ENCODE data around the gene EPHA10.

Gene EPHA10

DNA sequence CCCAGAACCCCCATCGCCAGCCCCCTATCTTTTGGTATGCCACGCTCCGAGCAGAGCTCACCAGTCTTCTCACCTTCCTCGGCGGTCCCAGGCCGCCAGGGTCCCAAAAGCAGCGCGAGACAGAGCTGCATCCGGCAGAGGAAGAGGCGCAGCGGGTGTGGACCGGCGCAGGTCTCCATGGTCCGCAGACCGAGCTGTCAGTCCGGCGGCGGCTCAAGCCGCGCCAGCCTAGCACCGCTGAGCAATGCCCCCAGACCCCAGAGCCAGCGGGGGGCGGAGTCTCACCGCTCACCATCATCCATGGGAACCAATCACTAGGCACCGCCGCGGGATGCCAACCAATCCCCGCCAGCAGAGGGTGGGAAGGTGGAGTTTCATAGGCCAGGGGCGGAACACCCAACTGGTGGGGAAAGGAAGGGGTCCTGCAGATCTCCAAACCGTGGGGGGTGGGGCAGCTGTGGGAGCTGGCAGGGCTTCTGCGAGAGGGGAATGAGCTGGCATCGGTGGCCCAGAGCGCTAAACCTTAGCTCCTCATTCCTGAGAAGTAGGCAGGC is at the start of gene EPHA10:
Gene EPHA10 (minus strand): TSS at position 233 of the 554 bp plus-strand sequence. CDS start 54 bp downstream, at position 179.
- DNase-seq (ENCODE audit: low read depth in 1 of 2, low spot score in 1 of 2) = no peak

- DNase-seq (ENCODE audit: low read depth in 1 of 2, low spot score in 1 of 2) = no peak
Measured at GRCh38 chr1:37814252-37814651, 49.3 kb upstream of the EPHA10 start.

DNA sequence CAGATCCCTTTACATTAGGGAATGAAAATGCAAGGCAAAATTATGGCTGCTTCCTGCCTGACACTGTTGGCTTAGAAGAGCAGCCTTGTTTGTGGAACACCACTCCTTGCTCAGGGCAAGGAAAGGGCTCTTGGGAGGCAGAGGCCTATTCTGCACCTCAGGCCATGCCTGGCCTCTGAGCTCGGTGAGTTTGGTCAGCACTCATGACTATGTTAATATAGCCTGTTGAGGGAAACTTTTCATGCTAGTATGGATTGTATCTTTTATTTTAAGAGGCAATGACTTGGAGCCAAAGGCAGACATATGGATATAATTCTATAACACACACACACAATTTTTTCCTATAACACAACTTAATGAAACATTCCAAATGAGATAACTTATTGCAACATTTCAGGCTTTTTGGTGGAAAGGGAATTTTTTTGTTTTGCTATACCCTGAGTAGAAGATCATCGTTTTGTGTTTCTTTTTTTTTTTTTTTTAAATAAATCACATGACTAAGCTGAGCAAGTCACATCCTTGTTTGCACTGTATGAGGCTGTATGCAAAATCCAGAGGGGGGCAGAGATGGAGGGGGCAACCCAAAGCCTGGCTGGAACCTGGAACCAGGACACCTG is 48.7 kb upstream of the EPHA10 start:
- DNase-seq (ENCODE audit: low read depth in 1 of 2, low spot score in 1 of 2) = no peak

- peak; percentile 39 to 44 for DNase-seq (ENCODE audit: low read depth in 1 of 2, low spot score in 1 of 2)
Measured at GRCh38 chr1:37811027-37811655, 46.2 kb upstream of the EPHA10 start.

DNA sequence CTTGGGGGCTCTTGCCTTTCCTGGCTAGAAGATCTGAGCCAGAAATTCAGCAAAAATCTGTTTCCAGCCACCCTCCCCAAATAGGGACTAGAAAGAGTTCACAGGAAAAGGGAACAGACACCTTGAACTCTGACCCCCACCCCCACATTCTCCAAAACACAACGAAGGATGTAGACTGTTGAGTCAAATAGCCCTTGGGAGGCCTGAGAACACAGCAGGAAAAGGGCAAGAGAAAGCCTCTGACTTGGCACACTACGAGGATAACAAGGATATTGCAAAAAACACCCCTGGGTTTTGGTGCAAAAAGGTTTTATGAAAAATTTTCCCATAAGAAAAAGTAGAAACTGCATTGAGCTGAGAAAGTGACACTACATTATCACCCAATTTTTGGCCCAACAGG is 45.0 kb upstream of the EPHA10 start:
- no peak for DNase-seq (ENCODE audit: low read depth in 1 of 2, low spot score in 1 of 2)

GRCh38 chr1:37808369-37809319 is 43.7 kb upstream of the EPHA10 start:
- DNase-seq (ENCODE audit: low read depth in 1 of 2, low spot score in 1 of 2) = no peak

DNA sequence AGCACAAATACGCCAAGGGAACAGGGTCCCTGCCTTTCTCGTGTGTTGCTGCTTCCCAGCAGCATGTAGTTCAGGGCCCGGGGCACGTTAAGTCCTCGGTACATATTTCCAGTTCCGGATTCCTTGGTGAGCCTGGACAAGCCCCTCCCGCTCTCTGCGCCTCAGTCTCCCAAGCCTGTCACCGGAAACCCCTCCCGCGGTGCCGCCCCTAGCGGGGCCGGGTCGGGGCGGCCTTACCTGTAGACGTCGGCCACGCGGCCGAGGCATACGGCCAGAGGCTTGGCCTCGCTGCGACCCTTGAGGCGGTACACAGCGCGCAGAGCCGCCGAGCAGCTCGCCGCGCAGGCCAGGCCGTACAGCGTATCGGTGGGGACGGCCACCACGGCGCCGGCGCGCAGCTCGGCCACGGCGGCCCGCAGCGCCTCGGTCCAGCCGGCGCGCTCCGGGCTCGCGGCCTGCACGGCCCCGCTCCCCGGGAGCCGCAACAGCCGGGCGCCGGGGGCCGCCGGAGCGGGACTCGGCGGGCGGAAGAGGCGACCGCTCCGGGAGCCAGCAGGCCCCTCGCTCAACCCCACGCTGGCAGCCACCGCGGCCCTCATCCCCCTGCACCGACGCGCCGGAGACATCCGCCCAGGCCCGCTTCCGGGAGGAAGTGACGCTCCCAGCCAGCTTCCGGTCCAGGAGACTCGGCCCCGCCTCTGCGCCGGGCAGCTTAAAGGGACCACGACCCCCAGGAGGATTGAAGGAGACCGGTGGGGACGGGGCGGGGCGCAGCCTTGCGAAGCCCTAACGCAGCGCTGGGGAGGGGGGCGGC is 42.8 kb upstream of the EPHA10 start, which contains the start of the genes C1orf122 and YRDC:
Gene C1orf122 (plus strand): TSS at position 236 of the 814 bp plus-strand sequence. CDS start 615 bp downstream, outside the sequence.
Gene YRDC (minus strand): TSS at position 654 of the 814 bp plus-strand sequence. CDS start 28 bp downstream, at position 626.
- DNase-seq (ENCODE audit: low read depth in 1 of 2, low spot score in 1 of 2) = peak; percentile 80 to 88

- no peak for DNase-seq (ENCODE audit: low read depth in 1 of 2, low spot score in 1 of 2)
Measured at GRCh38 chr1:37807220-37807554, 42.3 kb upstream of the EPHA10 start.

- no peak for DNase-seq (ENCODE audit: low read depth in 1 of 2, low spot score in 1 of 2)
Measured at GRCh38 chr1:37802439-37802838, 37.5 kb upstream of the EPHA10 start.

DNA sequence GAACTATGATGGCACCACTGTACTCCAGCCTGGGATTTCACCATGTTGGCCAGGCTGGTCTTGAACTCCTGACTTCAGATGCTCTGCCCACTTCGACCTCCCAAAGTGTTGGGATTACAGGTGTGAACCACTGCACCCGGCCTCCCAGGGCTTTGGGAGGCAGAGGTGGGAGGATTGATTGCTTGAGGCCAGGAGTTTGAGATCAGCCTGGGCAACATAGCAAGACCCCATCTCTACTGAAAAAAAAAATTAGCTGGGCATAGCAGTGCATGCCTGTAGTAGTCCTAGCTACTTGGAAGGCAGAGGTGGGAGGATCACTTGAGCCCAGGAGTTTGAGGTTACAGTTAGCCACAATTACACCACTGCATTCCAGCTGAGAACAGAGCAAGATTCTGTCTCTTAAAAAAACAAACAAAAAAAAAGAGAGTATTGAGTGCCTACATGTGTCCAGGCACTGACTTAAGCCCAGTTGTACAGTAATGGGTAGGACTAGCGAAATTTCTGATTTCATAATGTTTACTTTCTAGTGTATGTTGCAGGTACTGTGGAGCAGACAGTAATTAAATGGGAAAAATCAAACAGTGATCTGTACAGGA is 32.9 kb upstream of the EPHA10 start:
- no peak for DNase-seq (ENCODE audit: low read depth in 1 of 2, low spot score in 1 of 2)

DNA sequence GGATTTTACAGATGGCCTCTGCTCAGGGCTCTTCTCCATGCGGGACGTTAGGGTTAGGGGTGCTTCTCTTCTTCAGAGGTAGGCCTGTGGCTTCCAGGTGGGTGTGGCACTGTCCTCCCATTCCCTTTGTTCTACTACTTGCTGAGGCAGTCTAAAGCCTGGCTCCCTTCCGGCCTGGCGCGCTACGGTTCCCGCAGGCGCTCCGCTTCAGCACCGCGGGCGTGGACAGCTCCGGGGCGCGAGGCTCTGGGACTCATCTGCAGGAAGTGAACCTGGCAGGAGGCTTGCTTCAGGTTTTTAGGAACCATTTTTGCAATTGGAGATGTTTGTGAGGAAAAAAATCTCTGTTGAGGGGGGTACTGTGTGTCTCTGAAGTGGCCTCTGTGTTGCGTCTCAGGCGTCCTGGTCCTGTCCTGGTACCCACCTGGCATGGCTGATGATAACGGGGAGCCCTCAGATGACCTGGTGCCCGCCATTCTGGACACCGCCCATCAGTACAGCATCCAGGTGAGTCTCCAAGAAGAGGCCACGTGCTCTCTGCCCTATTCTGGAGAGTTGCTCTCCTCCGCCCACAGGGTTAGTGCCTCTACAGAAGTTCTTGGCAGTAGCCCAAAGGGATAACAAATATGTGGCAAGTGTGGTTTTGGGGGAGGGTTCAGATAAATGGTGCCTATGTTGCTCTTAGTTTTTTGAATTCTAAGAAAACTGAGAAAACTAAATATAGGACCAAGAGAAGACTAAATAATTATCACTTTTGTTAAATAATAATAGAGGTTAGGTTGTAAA is 30.6 kb upstream of the EPHA10 start:
- peak in 1 of 2 donors; percentile 25 for DNase-seq (ENCODE audit: low read depth in 1 of 2, low spot score in 1 of 2)

DNA sequence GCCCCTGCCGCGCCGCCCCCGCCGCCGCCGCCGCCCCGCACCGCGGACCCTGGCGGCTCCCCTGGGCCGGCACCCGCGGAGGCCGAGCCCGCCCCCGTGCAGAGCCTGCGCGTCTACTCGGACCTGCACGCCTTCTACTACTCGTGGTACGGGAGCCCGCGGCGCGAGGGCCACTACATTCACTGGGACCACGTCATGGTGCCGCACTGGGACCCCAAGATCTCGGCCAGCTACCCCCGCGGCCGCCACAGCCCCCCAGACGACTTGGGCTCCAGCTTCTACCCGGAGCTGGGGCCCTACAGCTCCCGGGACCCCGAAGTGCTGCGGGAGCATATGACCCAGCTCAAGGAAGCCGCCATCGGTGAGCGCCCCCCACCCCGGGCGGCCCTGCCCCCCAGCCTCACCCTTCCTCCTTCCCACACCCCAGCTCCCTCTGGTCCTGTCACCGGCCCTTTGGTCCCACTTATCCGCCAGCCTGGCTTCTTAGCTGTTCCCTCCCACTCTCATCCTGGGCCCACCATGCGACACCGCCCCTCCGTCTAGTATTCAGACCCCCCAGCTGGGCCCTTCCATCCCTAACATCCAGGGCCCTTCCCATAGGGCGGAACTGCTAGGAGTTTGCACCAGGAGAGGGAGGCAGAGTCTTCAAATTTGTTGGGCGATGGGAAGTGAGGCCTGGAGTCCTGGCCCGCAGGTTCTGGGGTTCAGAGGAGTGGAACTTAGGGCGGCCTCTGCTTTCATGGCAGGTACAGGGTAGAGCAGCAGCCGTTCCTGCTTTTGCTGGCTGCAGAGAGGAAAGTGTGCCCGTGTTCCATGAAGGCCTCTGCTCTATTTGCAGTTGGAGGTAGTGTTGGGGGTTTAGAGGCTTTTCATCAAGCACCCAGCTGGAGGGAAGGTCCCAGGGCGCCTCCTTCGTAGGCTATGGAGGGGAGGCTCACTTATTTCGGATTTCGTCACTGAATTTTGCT is 29.7 kb upstream of the EPHA10 start:
- no peak for DNase-seq (ENCODE audit: low read depth in 1 of 2, low spot score in 1 of 2)

DNA sequence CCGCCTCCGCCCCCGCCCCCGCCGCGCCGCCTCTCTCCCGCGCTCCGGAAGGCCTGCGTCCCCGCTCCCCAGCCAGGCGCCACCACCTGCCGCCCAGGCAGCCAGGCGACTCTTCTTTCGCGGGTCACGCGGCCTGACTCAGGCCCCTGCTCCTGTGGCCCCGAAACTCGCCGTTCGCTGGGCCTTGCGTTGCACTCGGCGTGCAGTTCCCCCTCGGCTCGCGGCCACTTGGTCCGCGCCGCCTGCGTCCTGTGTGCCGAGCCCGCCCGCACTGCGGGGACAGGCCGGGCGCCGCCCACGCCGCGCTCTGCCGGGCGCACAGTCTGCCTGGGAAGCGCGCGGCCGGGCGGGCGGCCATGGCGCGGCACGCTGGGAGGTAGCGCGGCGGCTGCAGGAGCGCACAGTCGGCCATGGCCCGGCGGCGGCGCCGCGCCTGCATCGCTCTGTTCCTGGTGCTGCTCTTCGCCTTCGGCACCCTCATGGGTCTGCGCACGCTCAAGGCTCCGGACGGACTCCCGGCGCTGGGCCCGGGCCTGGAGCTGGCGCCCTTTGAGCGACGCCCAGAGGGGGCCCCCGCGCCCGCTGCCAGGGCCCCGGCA is 29.0 kb upstream of the EPHA10 start, which contains the start of gene MANEAL:
Gene MANEAL (plus strand): TSS at position 75 of the 599 bp plus-strand sequence. CDS start 336 bp downstream, at position 411.
- no peak for DNase-seq (ENCODE audit: low read depth in 1 of 2, low spot score in 1 of 2)

- DNase-seq (ENCODE audit: low read depth in 1 of 2, low spot score in 1 of 2) = no peak
Measured at GRCh38 chr1:37792943-37793686, 28.2 kb upstream of the EPHA10 start.

DNA sequence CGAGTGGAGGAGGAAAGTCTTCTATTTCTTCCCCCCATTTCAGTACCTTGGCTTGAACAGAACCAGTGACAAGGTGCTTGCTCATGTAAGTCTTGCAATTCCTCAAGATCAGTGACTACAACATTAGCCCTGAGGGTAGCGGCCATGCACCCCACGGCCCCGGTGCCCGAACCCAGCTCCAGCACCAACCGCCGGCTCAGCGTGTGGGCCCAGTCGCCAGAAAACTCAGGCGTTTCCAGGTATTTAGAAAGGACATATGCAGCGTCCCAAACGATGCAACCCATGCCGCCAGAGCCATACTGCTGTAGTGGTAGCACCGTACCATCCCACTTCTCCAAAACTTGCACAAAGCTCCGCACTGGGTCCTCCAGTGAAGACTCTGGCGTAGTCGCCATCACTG is 17.6 kb upstream of the EPHA10 start:
- DNase-seq (ENCODE audit: low read depth in 1 of 2, low spot score in 1 of 2) = no peak

GRCh38 chr1:37778654-37779053 is 13.7 kb upstream of the EPHA10 start:
- no peak for DNase-seq (ENCODE audit: low read depth in 1 of 2, low spot score in 1 of 2)

GRCh38 chr1:37776946-37777516 is 12.1 kb upstream of the EPHA10 start:
- no peak for DNase-seq (ENCODE audit: low read depth in 1 of 2, low spot score in 1 of 2)

All from stimulated activated CD4-positive, alpha-beta T cell treated with anti-CD3 and anti-CD28 coated beads, Interleukin-15, amount 100 ng/mL, for 1 hour (primary cell).